ENCODE results near the gene DCAKD. TPM values are rescaled to one million over a fixed set of nuclear protein-coding genes. Genes with fewer than 3 reads are reported as not detected.

DCAKD gene
- total RNA-seq, 1 experiment from 2014 or later, result 48.3 TPM

DNA sequence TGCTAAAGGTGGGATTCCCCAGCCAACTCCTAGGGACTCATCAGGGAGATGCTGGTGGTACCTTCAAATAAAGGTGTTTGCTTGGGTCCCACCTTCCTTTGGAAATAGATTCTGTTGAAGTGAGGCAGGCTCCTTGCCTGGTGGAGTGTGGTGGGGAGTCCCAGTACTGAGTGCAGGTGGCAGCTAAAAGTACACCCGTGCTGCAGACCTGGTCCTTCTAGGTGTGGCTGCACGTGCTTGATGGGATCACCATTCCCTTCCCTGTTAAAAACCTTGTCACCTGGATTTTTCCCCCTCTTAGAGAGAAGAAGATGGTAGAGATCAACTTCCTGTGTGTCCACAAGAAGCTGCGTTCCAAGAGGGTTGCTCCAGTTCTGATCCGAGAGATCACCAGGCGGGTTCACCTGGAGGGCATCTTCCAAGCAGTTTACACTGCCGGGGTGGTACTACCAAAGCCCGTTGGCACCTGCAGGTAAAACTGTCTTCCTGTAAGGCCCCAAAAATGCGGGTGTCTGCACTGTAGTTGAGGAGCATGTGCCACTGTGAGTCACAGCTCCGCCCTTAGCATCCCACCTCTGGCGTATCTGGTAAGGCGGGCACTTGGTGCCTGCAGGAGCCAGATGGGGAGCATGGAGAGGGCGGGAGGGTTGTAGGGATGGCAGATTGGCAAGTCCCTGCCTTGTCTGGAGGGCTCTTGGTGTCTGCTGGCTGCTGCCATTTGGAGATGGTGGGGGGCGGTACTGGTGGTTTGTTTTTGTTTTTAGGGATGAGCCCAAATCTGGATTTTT is 46.8 kb upstream of the DCAKD start:
- Histone ChIP-seq H2AFZ (ENCODE audit: low read length) (no peak overlapping the region), H4K20me1 (ENCODE audit: control insufficient read depth, insufficient read depth, insufficient read length) (no peaks in the 10 kb centered on the region)
- no CpG with 5 or more reads among the region's 13 CpGs for WGBS (ENCODE audit: extremely low coverage, insufficient read length, low lambda C conversion rate)

More for the DNA sequence above, 46.8 kb upstream of the DCAKD start:
- no peak overlapping the region for H3K27ac ChIP-seq (ENCODE audit: insufficient read length, low read depth, low read length)
- no peaks in the 10 kb centered on the region for H3K79me1 ChIP-seq (ENCODE audit: insufficient read depth, low read depth, low read length, poor library complexity, severe bottlenecking)
- H3K9me3 Mint-ChIP-seq, result no peaks in the 10 kb centered on the region
- peaks cover 0 to 7% of the 10 kb centered on the region in 2 experiments; a peak in 2 of 4 replicates for H3K4me1 Mint-ChIP-seq
- H4K5ac ChIP-seq (ENCODE audit: insufficient read length, low read depth, low read length), result no peak overlapping the region
- no peak overlapping the region for H3K23ac ChIP-seq (ENCODE audit: insufficient read length, low read depth, low read length)
- H2BK12ac ChIP-seq (ENCODE audit: insufficient read length, low read depth, low read length), result no peak overlapping the region
- no peak overlapping the region for H3K4ac ChIP-seq (ENCODE audit: low read depth, low read length)
- no peak overlapping the region for H2BK120ac ChIP-seq (ENCODE audit: low read depth, low read length, poor library complexity, severe bottlenecking)
- H3K4me2 ChIP-seq (ENCODE audit: insufficient read depth, insufficient read length, low read length), result no peak overlapping the region
- no peaks in the 10 kb centered on the region for H3K23me2 ChIP-seq (ENCODE audit: insufficient read length, low read depth, low read length, poor library complexity, severe bottlenecking)
- no peak overlapping the region for H3K4me3 Mint-ChIP-seq
- H2AK5ac ChIP-seq (ENCODE audit: insufficient read length, low read length), result no peak overlapping the region
- no peaks in the 10 kb centered on the region for H3K9me3 ChIP-seq (ENCODE audit: control insufficient read depth, low read depth, low read length)
- no peaks in the 10 kb centered on the region for H3K4me1 ChIP-seq (ENCODE audit: insufficient read depth, low read length)
- H3K79me2 ChIP-seq (ENCODE audit: insufficient read depth, low read length), result no peaks in the 10 kb centered on the region; the same call in 1 of the 2 replicates
- H2BK15ac ChIP-seq (ENCODE audit: low read depth, low read length), result no peak overlapping the region
- H3K27me3 Mint-ChIP-seq (ENCODE audit: low read depth), result no peaks in the 10 kb centered on the region
- H4K8ac ChIP-seq (replicated peaks; ENCODE audit: insufficient read length, low read depth, low read length), result no peak overlapping the region
- TF ChIP-seq, protein P1, sequence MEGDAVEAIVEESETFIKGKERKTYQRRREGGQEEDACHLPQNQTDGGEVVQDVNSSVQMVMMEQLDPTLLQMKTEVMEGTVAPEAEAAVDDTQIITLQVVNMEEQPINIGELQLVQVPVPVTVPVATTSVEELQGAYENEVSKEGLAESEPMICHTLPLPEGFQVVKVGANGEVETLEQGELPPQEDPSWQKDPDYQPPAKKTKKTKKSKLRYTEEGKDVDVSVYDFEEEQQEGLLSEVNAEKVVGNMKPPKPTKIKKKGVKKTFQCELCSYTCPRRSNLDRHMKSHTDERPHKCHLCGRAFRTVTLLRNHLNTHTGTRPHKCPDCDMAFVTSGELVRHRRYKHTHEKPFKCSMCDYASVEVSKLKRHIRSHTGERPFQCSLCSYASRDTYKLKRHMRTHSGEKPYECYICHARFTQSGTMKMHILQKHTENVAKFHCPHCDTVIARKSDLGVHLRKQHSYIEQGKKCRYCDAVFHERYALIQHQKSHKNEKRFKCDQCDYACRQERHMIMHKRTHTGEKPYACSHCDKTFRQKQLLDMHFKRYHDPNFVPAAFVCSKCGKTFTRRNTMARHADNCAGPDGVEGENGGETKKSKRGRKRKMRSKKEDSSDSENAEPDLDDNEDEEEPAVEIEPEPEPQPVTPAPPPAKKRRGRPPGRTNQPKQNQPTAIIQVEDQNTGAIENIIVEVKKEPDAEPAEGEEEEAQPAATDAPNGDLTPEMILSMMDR (conservative IDR thresholded peaks at IDR 0.05), result no peak
- peak; percentile 39 for DNase-seq
- H3K9ac ChIP-seq (ENCODE audit: extremely low read depth, insufficient read length, low read length), result no peak overlapping the region
- no peak overlapping the region for H2BK5ac ChIP-seq (ENCODE audit: insufficient read length, low read length)
- H2BK20ac ChIP-seq (ENCODE audit: low read depth, low read length, poor library complexity, severe bottlenecking), result no peak overlapping the region
- H4K91ac ChIP-seq (ENCODE audit: insufficient read length, low read depth, low read length), result no peak overlapping the region
- no peak overlapping the region for H3K56ac ChIP-seq (ENCODE audit: insufficient read length, low read depth, low read length)
- H3K27ac Mint-ChIP-seq, result peak overlapping the region in 1 of 3 experiments; percentile 77; a peak in 3 of 7 replicates
- no peak overlapping the region for H3K18ac ChIP-seq (ENCODE audit: insufficient read length, low read depth, low read length)
- peaks cover 62 to 89% (median 77%) of the 10 kb centered on the region in 3 experiments for H3K36me3 Mint-ChIP-seq (ENCODE audit: insufficient read depth in 1 of 3, low read depth in 3 of 3)
- H3K27me3 ChIP-seq (ENCODE audit: insufficient read depth, low read length), result no peaks in the 10 kb centered on the region
- H3T11ph ChIP-seq (ENCODE audit: low read length), result no peak overlapping the region
- no peak overlapping the region for H3K14ac ChIP-seq (ENCODE audit: insufficient read depth, low read length)

Data from H9 (cell line).